Ecto neural progenitor cell (in vitro differentiated cells): ENCODE data around the gene EYA2.
"Not testable (repeated sequence)": the region's sequence is repeated elsewhere in the genome, so short reads cannot be mapped to it uniquely, and the experiment has no call there.

ENCODE experiments used
- DNase-seq: peaks from one replicate; pipeline ENCODE4 v3.0.0-alpha.2; 2018; ENCODE audit warnings: low spot score

The EYA2 gene

DNA sequence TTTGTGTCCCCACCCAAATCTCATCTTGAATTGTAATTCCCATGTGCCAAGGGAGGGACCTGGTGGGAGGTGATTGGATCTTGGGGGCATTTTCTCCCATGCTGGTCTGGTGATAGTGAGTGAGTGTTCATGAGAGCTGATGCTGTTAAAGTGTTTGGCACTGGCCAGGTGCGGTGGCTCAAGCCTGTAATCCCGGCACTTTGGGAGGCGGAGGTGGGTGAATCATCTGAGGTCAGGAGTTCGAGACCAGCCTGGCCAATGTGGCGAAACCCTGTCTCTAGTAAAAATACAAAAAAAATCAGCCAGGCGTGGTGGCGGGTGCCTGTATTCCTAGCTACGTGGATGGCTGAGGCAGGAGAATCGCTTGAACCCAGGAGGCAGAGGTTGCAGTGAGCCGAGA, 37.8 kb downstream of the EYA2 start:
- DNase-seq: not testable (repeated sequence)

GRCh38 chr20:46933150-46933549, 38.5 kb downstream of the EYA2 start:
- no peak for DNase-seq

GRCh38 chr20:46934746-46935287, 40.2 kb downstream of the EYA2 start:
- DNase-seq: no peak

GRCh38 chr20:46935394-46936017, 40.9 kb downstream of the EYA2 start:
- no peak for DNase-seq

GRCh38 chr20:46936415-46937156, 41.9 kb downstream of the EYA2 start:
- DNase-seq: no peak

DNA sequence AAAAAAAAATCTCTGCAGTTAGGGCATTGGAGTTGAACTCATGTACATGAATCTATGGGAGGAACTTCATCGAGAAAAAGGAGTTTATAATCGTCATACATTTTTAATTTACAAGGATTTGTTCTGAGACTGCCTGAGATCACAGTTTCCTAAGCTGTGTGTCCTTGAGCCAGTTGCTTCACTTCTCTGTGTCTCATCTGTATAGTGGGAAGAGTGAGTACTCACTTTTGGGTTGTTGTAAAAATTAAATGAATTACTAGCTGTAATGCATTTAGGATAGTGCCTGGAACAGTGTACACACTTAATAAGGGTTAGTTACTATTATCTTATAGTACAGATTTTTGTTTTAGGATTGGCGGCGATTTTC, 42.5 kb downstream of the EYA2 start:
- no peak for DNase-seq

GRCh38 chr20:46937533-46938226, 43.0 kb downstream of the EYA2 start:
- DNase-seq: no peak

GRCh38 chr20:46938434-46938833, 43.8 kb downstream of the EYA2 start:
- DNase-seq: no peak

GRCh38 chr20:46939031-46939965, 44.7 kb downstream of the EYA2 start:
- no peak for DNase-seq

DNA sequence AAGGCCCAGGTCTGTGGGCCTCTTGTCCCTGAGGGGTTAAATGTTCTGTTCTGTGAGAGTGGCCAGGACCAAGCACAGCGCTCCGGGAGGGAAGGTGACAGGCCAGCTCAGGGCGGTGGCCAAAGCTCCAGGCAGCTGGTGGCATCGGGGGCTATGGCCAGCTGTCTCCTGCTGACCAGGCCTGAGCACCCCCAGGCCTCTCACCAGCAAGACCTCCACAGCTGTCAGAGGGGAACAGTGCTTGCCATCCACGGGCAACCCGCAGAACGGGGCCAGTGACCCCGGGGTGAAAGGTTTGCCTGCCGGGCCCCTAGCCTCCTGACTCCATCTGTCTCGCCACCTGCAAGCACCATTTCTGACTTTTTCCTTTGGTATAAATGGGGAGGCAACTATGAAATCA, 46.0 kb downstream of the EYA2 start:
- DNase-seq: no peak

DNA sequence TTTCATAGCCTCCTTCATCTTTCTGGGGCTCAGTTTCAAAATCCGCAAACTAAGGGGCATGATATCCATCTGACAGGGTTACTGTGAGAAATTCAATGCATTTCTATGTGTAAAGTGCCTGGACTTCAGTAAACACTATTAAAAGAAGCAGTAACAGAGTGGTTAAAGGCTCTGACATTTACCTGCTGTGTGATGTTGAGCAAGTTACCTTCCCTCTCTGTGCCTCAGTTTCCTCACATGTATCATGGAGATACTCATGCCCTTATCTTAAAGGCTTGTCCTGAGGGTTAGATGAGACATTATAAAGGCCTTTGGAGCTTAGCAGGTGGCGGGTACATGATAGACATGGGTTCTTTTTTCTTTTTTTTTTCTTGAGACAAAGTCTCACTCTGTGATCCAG, 46.8 kb downstream of the EYA2 start:
- no peak for DNase-seq

GRCh38 chr20:46943861-46944591, 49.4 kb downstream of the EYA2 start:
- DNase-seq: no peak

DNA sequence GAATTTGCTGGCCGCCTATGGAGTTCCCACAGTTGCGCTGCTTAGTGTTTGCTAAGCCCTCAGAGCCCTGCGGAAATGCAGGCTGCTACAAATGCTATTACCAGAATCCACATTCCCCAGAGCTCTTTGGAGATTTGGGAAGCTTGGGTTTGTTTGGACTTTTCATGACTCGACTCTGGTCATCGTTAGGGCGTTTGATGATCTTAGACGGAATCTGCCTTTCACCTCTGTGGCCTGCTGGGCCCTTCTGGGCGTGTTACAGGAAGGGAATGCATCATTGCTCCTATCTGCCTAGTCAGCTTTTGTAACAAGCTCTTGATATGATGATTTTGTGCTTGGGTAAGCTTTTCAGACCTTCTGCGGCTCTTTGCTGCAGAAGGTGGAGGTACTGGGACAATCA, 50.8 kb downstream of the EYA2 start:
- no peak for DNase-seq

DNA sequence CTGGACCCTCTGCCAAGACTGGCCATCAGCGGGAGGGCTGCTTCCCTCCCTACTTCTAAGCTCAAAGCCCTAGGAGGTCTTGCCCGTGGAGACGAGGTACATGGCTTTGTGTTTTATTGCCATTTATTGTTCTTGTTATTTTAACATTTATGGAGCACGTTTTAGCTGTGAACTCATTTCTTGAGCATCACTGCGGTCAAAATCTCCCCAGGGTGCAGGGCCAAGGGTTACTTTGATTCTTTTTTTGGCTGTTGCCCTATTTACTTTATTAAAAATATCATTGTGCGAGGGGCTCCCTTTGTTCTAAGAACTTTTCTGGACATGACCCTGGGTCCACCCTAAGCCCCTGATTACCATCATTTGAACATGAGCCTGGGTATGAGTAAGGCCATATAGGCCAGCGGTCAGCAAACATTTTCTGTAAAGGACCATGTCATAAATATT, 51.6 kb downstream of the EYA2 start:
- no peak for DNase-seq

DNA sequence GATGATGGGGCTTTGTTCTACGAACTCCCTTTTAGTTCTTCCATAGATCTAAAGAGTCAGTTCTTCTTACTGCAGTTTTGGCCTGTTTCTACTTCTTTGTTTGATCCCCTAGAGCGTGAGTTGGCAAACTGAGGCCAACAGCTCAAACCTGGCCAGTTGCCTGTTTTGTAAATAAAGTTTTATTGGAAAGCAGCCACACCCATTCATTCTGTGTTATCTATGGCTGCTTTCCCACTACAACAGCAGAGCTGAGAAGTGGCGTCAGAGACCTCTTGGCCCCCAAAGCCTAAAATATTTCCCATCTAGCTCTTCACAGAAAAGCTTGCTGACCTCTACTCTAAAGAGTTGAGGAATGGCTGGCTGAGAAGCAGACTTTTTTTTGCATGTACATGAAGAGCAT, 52.2 kb downstream of the EYA2 start:
- no peak for DNase-seq

DNA sequence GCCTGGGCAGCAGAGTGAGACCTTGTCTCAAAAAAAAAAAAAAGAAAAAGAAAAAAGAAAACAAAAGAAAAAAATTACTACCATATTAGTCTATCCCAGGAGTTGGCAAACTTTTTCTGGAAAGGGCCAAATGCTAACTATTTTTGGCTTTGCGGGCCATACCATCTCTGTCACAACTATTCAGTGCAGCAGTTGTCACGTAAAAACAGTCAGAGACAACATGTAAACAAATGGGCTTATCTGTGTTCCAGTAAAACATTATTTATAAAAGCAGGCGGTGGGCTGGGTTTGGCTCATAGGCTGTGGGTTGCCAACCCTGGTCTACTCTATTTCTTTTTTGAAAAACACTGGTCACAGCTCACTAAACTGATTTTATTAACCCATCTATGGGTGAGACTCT, 53.4 kb downstream of the EYA2 start:
- no peak for DNase-seq

DNA sequence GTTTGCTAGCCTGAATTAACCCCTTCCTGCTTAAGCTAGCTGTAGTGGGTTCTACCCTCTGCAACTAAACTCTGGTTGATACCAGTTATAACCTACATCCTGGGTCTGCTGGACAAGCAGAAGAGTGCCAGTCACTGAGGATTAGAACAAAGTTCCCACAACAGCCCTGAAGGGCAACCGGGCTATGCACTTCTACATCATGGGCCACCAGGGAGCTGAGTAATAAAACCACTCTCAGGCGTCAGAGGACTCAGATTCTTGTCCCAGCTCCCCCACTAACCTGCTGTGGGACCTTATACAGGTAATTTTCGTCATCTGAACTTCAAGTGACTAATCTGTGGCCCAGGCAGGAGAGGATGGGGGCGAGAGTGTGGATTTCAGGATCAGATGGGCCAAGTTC, 56.8 kb downstream of the EYA2 start:
- no peak for DNase-seq

DNA sequence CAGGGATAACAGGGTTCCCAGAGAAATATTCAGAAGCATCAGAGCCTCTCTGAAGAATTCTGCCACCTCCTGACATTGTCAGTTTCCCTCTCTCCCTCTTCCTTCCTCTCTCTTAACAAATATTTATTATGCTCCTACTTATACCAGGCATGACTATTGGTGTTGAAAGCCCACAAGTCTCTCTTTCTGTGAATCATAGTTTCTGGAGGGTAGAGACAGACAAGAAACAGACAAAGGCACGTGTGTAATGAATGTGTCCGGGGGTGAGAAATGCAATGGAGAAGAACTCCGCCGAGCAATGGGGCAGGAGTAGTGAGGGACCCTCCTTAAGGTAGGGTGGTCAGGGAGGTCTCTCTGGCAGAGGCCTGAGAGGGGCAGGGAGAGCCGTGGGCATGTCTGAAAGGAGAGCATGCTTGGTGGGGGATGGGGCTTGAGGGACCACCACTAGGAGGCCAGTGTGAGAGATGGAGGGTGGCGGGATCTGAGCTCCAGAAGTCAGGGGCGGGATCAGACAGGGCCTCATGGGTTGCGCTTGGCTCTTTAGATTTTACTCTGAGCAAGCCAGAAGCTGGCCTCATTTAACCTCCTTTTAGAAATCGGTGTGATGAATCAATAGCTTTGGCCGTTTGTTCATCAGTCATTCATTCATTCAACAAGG, 57.3 kb downstream of the EYA2 start:
- DNase-seq: no peak

DNA sequence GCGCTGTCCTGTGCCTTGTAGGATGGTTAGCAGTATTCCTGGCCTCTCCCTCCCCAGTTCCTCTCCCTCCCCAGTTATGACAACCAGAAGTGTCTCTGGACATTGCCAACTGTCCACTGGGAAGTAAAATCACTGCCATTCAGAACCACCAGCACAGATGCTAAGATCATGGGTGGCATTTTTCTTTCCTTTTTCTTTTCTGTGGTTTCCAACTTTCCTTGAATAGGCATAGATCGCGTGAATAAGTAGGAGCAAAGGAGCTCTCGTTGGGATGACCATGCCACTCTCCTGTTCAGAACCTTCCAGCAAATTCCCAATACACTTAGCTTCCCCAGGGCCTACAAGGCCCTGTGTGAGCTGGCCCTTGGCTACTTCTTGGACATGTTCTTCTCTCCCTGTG, 59.0 kb downstream of the EYA2 start:
- no peak for DNase-seq

- no peak for DNase-seq
Observed at GRCh38 chr20:46954490-46955038, 59.9 kb downstream of the EYA2 start.
